ENCODE results near the gene EXOC8. TPM values are rescaled to one million over a fixed set of nuclear protein-coding genes. Genes with fewer than 3 reads are reported as not detected.

The EXOC8 gene
- total and polyA plus RNA-seq, 2 donors from 2014 or later = 4.3 to 17.7 TPM

DNA sequence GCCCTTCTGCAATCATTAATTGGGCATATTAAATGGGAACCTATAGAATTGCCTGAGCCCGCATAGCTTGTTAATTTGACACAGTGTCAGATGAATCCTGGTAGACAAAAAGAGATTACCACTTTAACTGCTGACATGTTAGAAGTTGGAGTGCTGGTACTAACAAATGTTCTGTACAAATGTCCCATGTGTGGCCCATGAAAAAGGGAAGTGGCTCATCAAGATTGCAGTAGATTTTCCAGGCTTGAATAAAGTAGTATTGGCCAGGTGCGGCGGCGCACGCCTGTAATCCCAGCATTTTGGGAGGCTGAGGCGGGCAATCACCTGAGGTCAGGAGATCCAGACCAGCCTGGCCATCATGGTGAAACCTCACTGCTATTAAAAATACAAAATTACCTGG, 51.0 kb downstream of the EXOC8 start:
- no peak overlapping the region for H3K27ac ChIP-seq (ENCODE audit: low read depth in 2 of 2, low read length in 2 of 2)
- H3K4me1 ChIP-seq (ENCODE audit: control insufficient read depth in 2 of 3, insufficient read depth in 2 of 3, low read depth in 1 of 3, low read length in 3 of 3) = no peaks in the 10 kb centered on the region
- no peak overlapping the region for H3K4me3 ChIP-seq (ENCODE audit: low read length in 3 of 3)
- FAIRE-seq (no peak), DNase-seq (no peak)
- H3K36me3 ChIP-seq (ENCODE audit: control insufficient read depth in 2 of 3, insufficient read depth in 3 of 3, low read length in 3 of 3) = no peaks in the 10 kb centered on the region
- H3K27me3 ChIP-seq (ENCODE audit: control insufficient read depth, insufficient read depth, low read length) = no peaks in the 10 kb centered on the region
- H3K9me3 ChIP-seq (ENCODE audit: control insufficient read depth in 2 of 3, insufficient read depth in 1 of 3, low read length in 3 of 3) = no peaks in the 10 kb centered on the region
- TF ChIP-seq, protein P1, sequence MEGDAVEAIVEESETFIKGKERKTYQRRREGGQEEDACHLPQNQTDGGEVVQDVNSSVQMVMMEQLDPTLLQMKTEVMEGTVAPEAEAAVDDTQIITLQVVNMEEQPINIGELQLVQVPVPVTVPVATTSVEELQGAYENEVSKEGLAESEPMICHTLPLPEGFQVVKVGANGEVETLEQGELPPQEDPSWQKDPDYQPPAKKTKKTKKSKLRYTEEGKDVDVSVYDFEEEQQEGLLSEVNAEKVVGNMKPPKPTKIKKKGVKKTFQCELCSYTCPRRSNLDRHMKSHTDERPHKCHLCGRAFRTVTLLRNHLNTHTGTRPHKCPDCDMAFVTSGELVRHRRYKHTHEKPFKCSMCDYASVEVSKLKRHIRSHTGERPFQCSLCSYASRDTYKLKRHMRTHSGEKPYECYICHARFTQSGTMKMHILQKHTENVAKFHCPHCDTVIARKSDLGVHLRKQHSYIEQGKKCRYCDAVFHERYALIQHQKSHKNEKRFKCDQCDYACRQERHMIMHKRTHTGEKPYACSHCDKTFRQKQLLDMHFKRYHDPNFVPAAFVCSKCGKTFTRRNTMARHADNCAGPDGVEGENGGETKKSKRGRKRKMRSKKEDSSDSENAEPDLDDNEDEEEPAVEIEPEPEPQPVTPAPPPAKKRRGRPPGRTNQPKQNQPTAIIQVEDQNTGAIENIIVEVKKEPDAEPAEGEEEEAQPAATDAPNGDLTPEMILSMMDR (IDR thresholded peaks at IDR 0.05; ENCODE audit: borderline replicate concordance, extremely low read depth, insufficient read depth) = no peak
- intact Hi-C loops (cut with DNase I) = no loop called here
- H3K9ac ChIP-seq (ENCODE audit: low read length in 3 of 3) = no peak overlapping the region

DNA sequence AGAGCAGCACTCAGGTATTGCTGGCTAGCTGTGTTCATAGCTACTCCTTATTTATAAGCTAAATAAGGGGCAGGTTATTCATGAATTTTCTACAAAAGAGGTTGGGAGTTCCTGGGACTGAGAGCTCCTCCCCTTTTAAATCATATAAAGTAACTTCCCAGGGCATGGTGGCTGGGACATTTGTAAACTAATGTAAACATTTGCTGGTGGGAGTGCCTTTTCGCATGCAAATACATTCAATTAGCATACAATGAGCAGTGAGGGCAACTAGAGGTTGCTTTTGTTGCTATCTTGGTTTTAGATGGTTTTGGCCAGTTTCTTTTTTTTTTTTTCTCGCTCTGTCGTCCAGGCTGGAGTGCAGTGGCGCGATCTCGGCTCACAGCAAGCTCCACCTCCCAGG, 53.2 kb downstream of the EXOC8 start:
- no peak overlapping the region for H3K4me3 ChIP-seq (ENCODE audit: low read length in 3 of 3)
- TF ChIP-seq, protein P1 (IDR thresholded peaks at IDR 0.05; ENCODE audit: borderline replicate concordance, extremely low read depth, insufficient read depth) = no peak
- no peaks in the 10 kb centered on the region for H3K36me3 ChIP-seq (ENCODE audit: control insufficient read depth in 2 of 3, insufficient read depth in 3 of 3, low read length in 3 of 3)
- H3K9me3 ChIP-seq (ENCODE audit: control insufficient read depth in 2 of 3, insufficient read depth in 1 of 3, low read length in 3 of 3) = no peaks in the 10 kb centered on the region
- no peak overlapping the region for H3K9ac ChIP-seq (ENCODE audit: low read length in 3 of 3)
- H3K27me3 ChIP-seq (ENCODE audit: control insufficient read depth, insufficient read depth, low read length) = no peaks in the 10 kb centered on the region
- no peak for FAIRE-seq
- intact Hi-C loops (cut with DNase I) = no loop called here
- H3K27ac ChIP-seq (ENCODE audit: low read depth in 2 of 2, low read length in 2 of 2) = no peak overlapping the region
- H3K4me1 ChIP-seq (ENCODE audit: control insufficient read depth in 2 of 3, insufficient read depth in 2 of 3, low read depth in 1 of 3, low read length in 3 of 3) = no peaks in the 10 kb centered on the region
- no peak for DNase-seq

Other genes starting within 250 kb of the EXOC8 start
- not detected for gene TRIM67, start 175.8 kb downstream of the EXOC8 start, total RNA-seq
- 0.04 TPM for gene TRIM67, start 175.8 kb downstream of the EXOC8 start, polyA plus RNA-seq (ENCODE audit: insufficient read depth, low read depth, low replicate concordance)
- gene GNPAT, start 96.6 kb downstream of the EXOC8 start, total RNA-seq = 31.2 TPM
- gene GNPAT, start 96.6 kb downstream of the EXOC8 start, polyA plus RNA-seq (ENCODE audit: insufficient read depth, low read depth, low replicate concordance) = 33.7 TPM
- 8.9 TPM for gene SPRTN, start 441 bp upstream of the EXOC8 start, total RNA-seq
- 5.3 TPM for gene SPRTN, start 441 bp upstream of the EXOC8 start, polyA plus RNA-seq (ENCODE audit: insufficient read depth, low read depth, low replicate concordance)
- gene EGLN1, start 84.4 kb upstream of the EXOC8 start, total RNA-seq = 38.8 TPM
- gene EGLN1, start 84.4 kb upstream of the EXOC8 start, polyA plus RNA-seq (ENCODE audit: insufficient read depth, low read depth, low replicate concordance) = 12.2 TPM
- gene TSNAX, start 190.8 kb upstream of the EXOC8 start, total RNA-seq = 42.3 TPM
- gene TSNAX, start 190.8 kb upstream of the EXOC8 start, polyA plus RNA-seq (ENCODE audit: insufficient read depth, low read depth, low replicate concordance) = 27.1 TPM

All from kidney (tissue), 14 donors.